HepG2 (cell line): ENCODE measurements around the gene RFX2. TPM values are rescaled to one million over a fixed set of nuclear protein-coding genes. Genes with fewer than 3 reads are reported as not detected.

Experiments
- ATAC-seq: fragments of 200-7000 bp; cut with Tn5 transposase; 3 replicates; pipeline ENCODE4 v1.9.1; 2020; ENCODE audit warnings: mild to moderate bottlenecking, moderate library complexity
- BruUV-seq: library from RNA; stranded (reverse); fragments of 400-500 nt; replicated peaks from 2 replicates; lab custom pipeline; 2021; lab: Mats Ljungman, UMichigan
- CTCF ChIA-PET: fragments of 300-600 bp; formaldehyde crosslinking; extraction: SDS; loops from one replicate; lab custom pipeline; 2021; ENCODE audit warnings: low total read pairs, inconsistent platforms, low intra/inter-chr PET ratio; lab: Yijun Ruan, JAX
- POLR2A ChIA-PET: fragments of 350-600 bp; sonication (Branson Sonifier 250); formaldehyde crosslinking; loops from one replicate; lab custom pipeline; 2020; ENCODE audit warnings: antibody characterized with exemption, inconsistent platforms; lab: Yijun Ruan, JAX
- DNase-seq: peaks from one replicate; pipeline ENCODE4 v3.0.0-alpha.2; 2015; ENCODE audit warnings: low spot score
- FAIRE-seq: peaks from 3 replicates; lab custom pipeline; 2011; peaks lifted over from hg19 to GRCh38; lab: Jason Lieb, UNC
- H2AFZ ChIP-seq: one replicate; pipeline ENCODE4 v1.6.1; 2011; ENCODE audit warnings: low read length, inconsistent platforms
- H3K27ac ChIP-seq: fragments of 300-600 bp; 3 replicates; pipeline ENCODE4 v1.8.0; 2011; ENCODE audit warnings: mixed run types, mild to moderate bottlenecking, mixed read lengths, low read length, inconsistent platforms; ENCODE audit not compliant: insufficient read depth; ENCODE audit errors: extremely low read length
- H3K27me3 ChIP-seq, 2 experiments: fragments of 200-600 bp in 1 of 2; 2 replicates in 1 of 2; 3 replicates in 1 of 2; pipeline versions ENCODE4 v1.6.0 to v1.8.0; 2011; ENCODE audit warnings: low read length in 2 of 2, mild to moderate bottlenecking in 2 of 2, moderate library complexity in 2 of 2, inconsistent platforms in 1 of 2; ENCODE audit not compliant: insufficient read depth in 2 of 2, control insufficient read depth in 1 of 2
- H3K36me3 ChIP-seq, 2 experiments: fragments of 200-600 bp in 1 of 2; replicated peaks in 1 of 2; 2 replicates in 1 of 2; 3 replicates in 1 of 2; pipeline versions ENCODE4 v1.5.1 to v1.8.0; 2011; ENCODE audit warnings: low read length in 2 of 2, inconsistent platforms in 1 of 2; ENCODE audit not compliant: insufficient read depth in 2 of 2, control insufficient read depth in 1 of 2
- H3K4me1 ChIP-seq: 2 replicates; pipeline ENCODE4 v1.5.1; 2012; ENCODE audit warnings: low read length, inconsistent platforms; ENCODE audit not compliant: insufficient read depth
- H3K4me2 ChIP-seq: 2 replicates; pipeline ENCODE4 v1.6.0; 2011; ENCODE audit warnings: low read depth, low read length, inconsistent platforms
- H3K4me3 ChIP-seq, 3 experiments: fragments of 200-600 bp in 1 of 3; sonication (generic), shearing (Covaris generic) in 1 of 3; replicated peaks in 1 of 3; 2 replicates each; pipeline ENCODE4 v1.5.1; 2011 to 2016; ENCODE audit warnings: low read length in 3 of 3, inconsistent platforms in 2 of 3, low read depth in 2 of 3, mild to moderate bottlenecking in 2 of 3, control low read depth in 1 of 3, mixed read lengths in 1 of 3; ENCODE audit not compliant: insufficient read depth in 1 of 3
- H3K79me2 ChIP-seq: one replicate; pipeline ENCODE4 v1.6.1; 2011; ENCODE audit warnings: low read length, inconsistent platforms; ENCODE audit not compliant: insufficient read depth
- H3K9ac ChIP-seq: 2 replicates; pipeline ENCODE4 v1.6.0; 2011; ENCODE audit warnings: mild to moderate bottlenecking, low read depth, low read length, inconsistent platforms; ENCODE audit not compliant: insufficient read depth
- H3K9me3 ChIP-seq: 2 replicates; pipeline ENCODE4 v1.5.1; 2012; ENCODE audit warnings: mild to moderate bottlenecking, low read length
- H4K20me1 ChIP-seq: 2 replicates; pipeline ENCODE4 v1.6.0; 2011; ENCODE audit warnings: inconsistent platforms, mild to moderate bottlenecking, low read length, moderate library complexity; ENCODE audit not compliant: insufficient read depth
- ATF1 ChIP-seq: IDR thresholded peaks from 2 replicates; pipeline ENCODE4 v1.6.1; 2016; ENCODE audit warnings: mild to moderate bottlenecking, control low read depth
- DNMT3B ChIP-seq: conservative IDR thresholded peaks from 2 replicates; pipeline ENCODE4 v1.6.1; 2016; ENCODE audit warnings: missing biosample characterization, control low read depth
- ELF4 ChIP-seq: sonication (generic); formaldehyde crosslinking; IDR thresholded peaks from 2 replicates; pipeline ENCODE4 v1.5.0; 2020; ENCODE audit warnings: missing genetic modification reagents, mild to moderate bottlenecking, moderate library complexity, borderline replicate concordance
- HNF1B ChIP-seq: sonication (generic); formaldehyde crosslinking; IDR thresholded peaks from 2 replicates; pipeline ENCODE4 v1.5.1; 2020; ENCODE audit warnings: mild to moderate bottlenecking, moderate library complexity, missing genetic modification reagents
- POLR2G ChIP-seq: fragments of 200-400 bp; formaldehyde crosslinking; IDR thresholded peaks from 2 replicates; pipeline ENCODE4 v1.6.1; 2018; ENCODE audit warnings: mild to moderate bottlenecking, low read depth, low read length, moderate library complexity
- SP4 ChIP-seq: sonication (generic); formaldehyde crosslinking; IDR thresholded peaks from 2 replicates; pipeline ENCODE4 v1.8.1; 2023; ENCODE audit warnings: mild to moderate bottlenecking, missing genetic modification reagents
- SPEN ChIP-seq: sonication (generic); formaldehyde crosslinking; IDR thresholded peaks from 2 replicates; pipeline ENCODE4 v1.5.1; 2020; ENCODE audit warnings: low read depth, mild to moderate bottlenecking, missing genetic modification reagents
- SSRP1 ChIP-seq: IDR thresholded peaks from 2 replicates; pipeline ENCODE4 v1.6.1; 2016; ENCODE audit warnings: control low read depth
- TEAD2 ChIP-seq: sonication (generic); formaldehyde crosslinking; IDR thresholded peaks from 2 replicates; pipeline ENCODE4 v1.9.0; 2021; ENCODE audit warnings: missing genetic modification reagents
- ZBTB34 ChIP-seq: sonication (generic); formaldehyde crosslinking; IDR thresholded peaks from 2 replicates; pipeline ENCODE4 v1.8.0; 2022; ENCODE audit warnings: mild to moderate bottlenecking, missing genetic modification reagents
- ZKSCAN1 ChIP-seq: fragments of 150-350 bp; IDR thresholded peaks from 2 replicates; pipeline ENCODE4 v1.6.1; 2014; ENCODE audit warnings: low read length
- ZNF121 ChIP-seq: sonication (generic); formaldehyde crosslinking; IDR thresholded peaks from 2 replicates; pipeline ENCODE4 v1.5.0; 2020; ENCODE audit warnings: mild to moderate bottlenecking, missing genetic modification reagents
- ZNF24 ChIP-seq: fragments of 450-650 bp; IDR thresholded peaks from 2 replicates; pipeline ENCODE4 v1.6.1; 2017; ENCODE audit warnings: antibody characterized with exemption, mild to moderate bottlenecking
- ZNF33B ChIP-seq: sonication (generic); formaldehyde crosslinking; IDR thresholded peaks from 2 replicates; pipeline ENCODE4 v1.5.1; 2020; ENCODE audit warnings: mild to moderate bottlenecking, missing genetic modification reagents
- ZNF530 ChIP-seq: sonication (generic); formaldehyde crosslinking; IDR thresholded peaks from 2 replicates; pipeline ENCODE4 v1.5.0; 2020; ENCODE audit warnings: low read depth, mild to moderate bottlenecking, missing genetic modification reagents
- ZNF629 ChIP-seq: sonication (generic); formaldehyde crosslinking; conservative IDR thresholded peaks from 2 replicates; pipeline ENCODE4 v1.5.0; 2020; ENCODE audit warnings: missing genetic modification reagents
- ZNF746 ChIP-seq: sonication (generic); formaldehyde crosslinking; IDR thresholded peaks from 2 replicates; pipeline ENCODE4 v1.8.0; 2022; ENCODE audit warnings: mild to moderate bottlenecking, missing genetic modification reagents
- ZNF878 ChIP-seq: sonication (generic); formaldehyde crosslinking; IDR thresholded peaks from 2 replicates; pipeline ENCODE4 v1.8.1; 2023; ENCODE audit warnings: mild to moderate bottlenecking, missing genetic modification reagents, moderate library complexity
- WGBS: methylation state at CpG from one replicate; pipeline ENCODE4 v1.1.6; 2017; ENCODE audit warnings: low lambda C conversion rate; 5-methylcytosine and 5-hydroxymethylcytosine counted together
- in situ Hi-C: cut with HindIII; loops from 2 replicates; pipeline ENCODE4 v1.10.0; 2017; ENCODE audit warnings: low pct_unique_long_range_greater_than_20kb; ENCODE audit not compliant: extremely low pct_ligation_motif_present
- intact Hi-C: fragments of 100-400 bp; cut with micrococcal nuclease; formaldehyde crosslinking; loops from one replicate; pipeline ENCODE4 v1.10.0; 2022; ENCODE audit not compliant: unreplicated experiment
- polyA plus RNA-seq, 8 experiments: library from polyadenylated mRNA; depleted of rRNA in 3 of 8; stranded (reverse) in 7 of 8; unstranded in 1 of 8; fragments of >200 nt; fragmentation: Illumina TruSeq in 4 of 8; extraction: Trizol in 4 of 8; gene quantifications; 2 replicates each; pipeline versions ENCODE4 v1.2.1 to v1.2.3, GENCODE V29; 2011 to 2016; ENCODE audit warnings: low read depth in 4 of 8, missing spikeins in 1 of 8, mixed read lengths in 1 of 8; ENCODE audit not compliant: insufficient read depth in 1 of 8
- total RNA-seq, 5 experiments: library from RNA; depleted of rRNA; stranded (reverse); fragments of >200 nt; fragmentation: Illumina TruSeq; extraction: Trizol; gene quantifications; 2 replicates each; pipeline ENCODE4 v1.2.3, GENCODE V29; 2016; ENCODE audit warnings: low read depth in 1 of 5

Gene RFX2
- total and polyA plus RNA-seq, 2 of the 13 experiments (the other 11 are each of a cell fraction or from before 2014, with no cell fraction given): 2.8 to 3.3 TPM

GRCh38 chr19:5975388-5975728, 134.9 kb downstream of the RFX2 start:
- no TSS peak for BruUV-seq
- in situ Hi-C loops (loop anchor here (5.0 kb wide), 1 partner anchor 173 kb away; no protein-coding TSS in a partner anchor), intact Hi-C loops (no loop called here)
- H3K27me3 ChIP-seq: no peaks in the 10 kb centered on the region; a peak in 1 of 5 replicates
- peaks cover 85% of the 10 kb centered on the region for H3K4me1 ChIP-seq
- FAIRE-seq (no peak), ATAC-seq (no peak)
- H4K20me1 ChIP-seq: peaks cover 30% of the 10 kb centered on the region
- peak overlapping the region; percentile 55 for H3K9ac ChIP-seq
- CTCF ChIA-PET: no interaction called here
- H3K4me3 ChIP-seq: peak overlapping the region; percentile 36 to 87 (median 45); a peak in 5 of 6 replicates
- TF ChIP-seq DNMT3B (CRISPR knock-in tag): 0 out of 2 replicates have a peak, but pooled peaks have one; percentile 8
- TF ChIP-seq HNF1B (CRISPR knock-in tag): no peak
- no peak for TF ChIP-seq ZNF121 (CRISPR knock-in tag)
- 0 out of 2 replicates have a peak, but pooled peaks have one; percentile 21 for TF ChIP-seq ATF1
- peak; percentile 54; the same call in 1 of the 2 replicates for TF ChIP-seq ELF4 (CRISPR knock-in tag)
- 0 out of 2 replicates have a peak, but pooled peaks have one; percentile 0 for TF ChIP-seq SPEN
- 0 out of 2 replicates have a peak, but pooled peaks have one; percentile 2 for TF ChIP-seq ZBTB34 (CRISPR knock-in tag)
- 0 out of 2 replicates have a peak, but pooled peaks have one; percentile 11 for TF ChIP-seq SSRP1 (CRISPR knock-in tag)
- 0 out of 2 replicates have a peak, but pooled peaks have one; percentile 24 for TF ChIP-seq ZNF878 (CRISPR knock-in tag)
- TF ChIP-seq POLR2G: 0 out of 2 replicates have a peak, but pooled peaks have one; percentile 2
- TF ChIP-seq TEAD2 (CRISPR knock-in tag): no peak
- peak; percentile 70 for TF ChIP-seq ZKSCAN1
- no peak for TF ChIP-seq ZNF530 (CRISPR knock-in tag)
- 0 out of 2 replicates have a peak, but pooled peaks have one; percentile 4 for TF ChIP-seq SP4
- peak; percentile 84; the same call in 1 of the 2 replicates for TF ChIP-seq ZNF24
- no peak for TF ChIP-seq ZNF33B (CRISPR knock-in tag)
- peak; percentile 2; the same call in 1 of the 2 replicates for TF ChIP-seq ZNF629 (CRISPR knock-in tag)
- no peak for TF ChIP-seq ZNF746
- TF ChIP-seq, all 625 proteins: peak for 12
- H3K9me3 ChIP-seq: no peaks in the 10 kb centered on the region
- WGBS: 82% methylated on average over 3 of the region's 3 CpGs
- no peak for DNase-seq
- H3K27ac ChIP-seq: peak overlapping the region; percentile 72
- peaks cover 10 to 38% of the 10 kb centered on the region in 2 experiments for H3K36me3 ChIP-seq
- POLR2A ChIA-PET: interaction anchor here (0.7 to 4.1 kb wide), 16 partner anchors 9 to 927 kb away, joined by 3 to 30 read pairs (median 4); partner anchors contain the start of genes NDUFA11 and VMAC
- peaks cover 89% of the 10 kb centered on the region for H3K79me2 ChIP-seq
- H3K4me2 ChIP-seq: peak overlapping the region; percentile 99
- no peak overlapping the region for H2AFZ ChIP-seq
